Lung microvascular endothelial cell (primary cell): ENCODE data around the gene FOXA1. TPM values are rescaled to one million over a fixed set of nuclear protein-coding genes. Genes with fewer than 3 reads are reported as not detected.
A peak's percentile ranks its signal among the peaks of the same experiment; 100 is the strongest.

ENCODE experiments used
- DNase-seq, 2 donors: peaks; one replicate each; pipeline versions ENCODE4 v3.0.0 to v3.0.0-alpha.2; 2010; ENCODE audit warnings: low read depth in 2 of 2
- total RNA-seq: library from RNA; depleted of rRNA; stranded (reverse); fragments of >200 nt; gene quantifications from 2 replicates; pipeline ENCODE4 v1.2.1, GENCODE V29; 2014

Gene FOXA1
- total RNA-seq, 1 donor from 2014 or later: not detected

- no peak for DNase-seq
These were observed 4.5 kb downstream of the FOXA1 start for GRCh38 chr14:37590428-37591139.

DNA sequence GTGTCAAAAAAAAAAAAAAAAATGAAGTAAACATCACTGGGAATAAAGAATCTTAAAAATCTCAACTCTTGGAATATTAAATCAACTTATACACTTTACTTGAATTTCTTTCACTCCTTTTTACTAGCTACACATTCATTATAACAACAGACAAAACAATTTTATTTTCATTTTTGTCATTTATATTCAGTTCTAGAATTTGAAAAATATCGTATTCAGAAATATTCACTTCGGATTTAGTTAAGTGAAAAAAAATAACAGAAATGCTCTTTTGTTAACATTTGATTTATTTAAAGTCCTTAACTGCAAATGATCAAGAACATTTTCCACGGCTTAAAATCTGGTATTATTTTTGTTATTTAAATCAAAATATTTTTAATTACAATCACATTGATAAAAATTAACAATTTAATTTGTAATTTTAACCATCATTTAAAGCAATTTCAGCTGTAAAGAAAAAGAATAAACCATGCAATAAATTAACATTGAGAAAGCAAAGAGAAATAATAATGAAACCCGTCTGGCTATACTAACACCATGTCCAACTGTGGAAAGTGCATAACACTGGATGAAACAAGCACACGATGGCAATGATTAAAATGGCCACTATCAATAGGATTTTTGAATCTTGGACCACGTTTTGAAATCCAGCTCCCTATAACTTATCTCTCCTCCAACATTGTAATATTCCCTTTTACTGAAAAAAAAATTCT lies 5.2 kb downstream of the FOXA1 start:
- no peak for DNase-seq

DNA sequence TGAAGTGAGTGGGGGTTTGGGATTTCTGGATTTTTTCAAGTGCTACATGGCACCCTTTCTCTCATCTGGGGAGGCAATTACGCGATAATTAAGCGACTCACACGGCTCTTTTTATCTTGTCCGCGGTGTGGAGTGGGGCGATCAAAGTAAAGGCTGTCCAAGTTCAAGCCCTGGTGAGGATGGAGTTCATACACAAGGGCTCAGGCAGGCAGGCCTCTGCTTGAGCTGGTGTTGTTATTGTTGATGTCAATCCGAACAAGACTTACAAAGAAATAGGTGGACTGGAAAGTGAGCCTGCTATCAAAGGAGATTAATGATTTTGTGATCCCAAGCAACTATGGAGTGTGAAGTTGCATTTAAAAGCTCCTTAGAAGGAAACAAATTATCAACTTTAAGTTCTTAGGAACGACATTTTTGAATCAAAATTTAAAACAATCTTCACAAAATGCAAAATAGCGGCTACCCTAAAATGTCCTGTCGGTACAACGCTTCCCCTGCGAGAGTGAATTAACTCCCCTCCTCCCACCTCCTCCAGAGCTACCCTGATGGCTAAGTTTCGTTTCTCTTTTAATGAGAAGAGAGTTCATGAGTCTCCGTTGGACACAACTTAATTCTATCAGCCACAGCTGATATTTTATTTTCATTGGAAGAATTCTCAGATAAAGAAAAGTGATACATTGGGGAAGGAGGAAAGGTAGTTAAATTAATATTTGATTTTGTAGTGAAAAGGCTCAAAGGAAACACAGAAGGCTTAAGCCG lies 5.9 kb downstream of the FOXA1 start:
- DNase-seq: no peak

- DNase-seq: no peak
These were observed 6.4 kb downstream of the FOXA1 start for GRCh38 chr14:37588667-37588955.

DNA sequence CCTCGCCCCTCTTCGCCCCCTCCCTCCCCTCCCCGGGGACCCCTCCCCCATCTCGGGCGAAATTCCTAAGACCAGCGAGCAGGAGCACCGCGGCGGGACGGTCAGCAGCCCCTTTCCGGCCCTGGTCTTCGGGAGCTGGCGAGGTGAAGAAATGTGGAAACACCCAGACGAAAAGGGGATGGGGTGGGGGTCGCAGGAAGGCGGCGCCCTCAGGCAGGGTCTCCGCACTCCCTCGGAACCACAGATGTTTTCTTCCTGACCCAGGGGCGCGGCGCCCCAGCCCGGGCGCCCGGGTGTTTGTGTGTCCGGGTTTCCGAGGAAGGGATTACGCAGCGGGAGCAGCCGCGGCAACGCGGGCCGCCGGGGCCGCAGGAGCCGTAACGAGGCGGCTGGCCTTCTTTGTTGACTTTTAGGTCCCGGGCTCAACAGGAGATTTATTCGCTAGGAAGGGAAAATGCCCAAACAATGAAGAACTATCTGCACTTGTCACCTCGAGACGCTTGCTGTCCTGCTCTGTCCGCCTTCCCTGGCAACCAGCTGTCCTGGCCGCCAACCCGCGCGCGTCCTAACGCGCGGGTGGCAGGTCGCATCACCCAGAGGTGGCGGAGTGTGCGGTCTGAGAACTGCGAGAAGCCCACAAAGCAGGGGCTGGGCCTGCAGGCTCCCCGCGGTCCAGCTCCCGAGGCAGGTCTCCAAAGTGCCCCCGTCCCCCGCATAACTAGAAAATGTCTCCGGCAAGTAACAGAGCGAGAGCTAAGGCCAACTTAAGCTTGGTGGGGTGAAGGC lies 7.0 kb downstream of the FOXA1 start:
- DNase-seq: peak in 1 of 2 donors; percentile 21

- DNase-seq: no peak
These were observed 7.8 kb downstream of the FOXA1 start for GRCh38 chr14:37587131-37587803.

GRCh38 chr14:37586797-37587130 lies 8.3 kb downstream of the FOXA1 start:
- DNase-seq: no peak

GRCh38 chr14:37585971-37586796 lies 8.9 kb downstream of the FOXA1 start:
- no peak for DNase-seq

DNA sequence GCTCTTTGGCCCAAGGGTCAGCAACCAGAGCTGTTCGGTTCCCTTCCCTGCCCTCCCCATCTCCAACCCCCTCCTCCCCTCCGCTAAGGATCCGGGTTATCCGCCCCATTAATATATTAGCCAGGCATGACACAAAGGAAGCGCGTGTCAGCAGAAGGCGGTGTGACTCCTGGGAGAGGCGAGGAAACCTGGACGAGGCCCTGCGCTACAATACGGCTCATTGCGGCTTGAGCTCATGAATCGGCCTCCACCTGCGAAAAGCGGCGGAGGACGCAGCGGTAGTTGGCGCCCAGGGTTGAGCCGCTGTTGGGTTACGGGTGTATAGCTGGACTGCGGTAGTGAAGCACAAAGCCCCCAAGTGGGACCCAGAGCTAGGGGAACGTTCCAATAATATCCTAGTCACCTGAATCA lies 9.9 kb downstream of the FOXA1 start:
- DNase-seq: no peak

DNA sequence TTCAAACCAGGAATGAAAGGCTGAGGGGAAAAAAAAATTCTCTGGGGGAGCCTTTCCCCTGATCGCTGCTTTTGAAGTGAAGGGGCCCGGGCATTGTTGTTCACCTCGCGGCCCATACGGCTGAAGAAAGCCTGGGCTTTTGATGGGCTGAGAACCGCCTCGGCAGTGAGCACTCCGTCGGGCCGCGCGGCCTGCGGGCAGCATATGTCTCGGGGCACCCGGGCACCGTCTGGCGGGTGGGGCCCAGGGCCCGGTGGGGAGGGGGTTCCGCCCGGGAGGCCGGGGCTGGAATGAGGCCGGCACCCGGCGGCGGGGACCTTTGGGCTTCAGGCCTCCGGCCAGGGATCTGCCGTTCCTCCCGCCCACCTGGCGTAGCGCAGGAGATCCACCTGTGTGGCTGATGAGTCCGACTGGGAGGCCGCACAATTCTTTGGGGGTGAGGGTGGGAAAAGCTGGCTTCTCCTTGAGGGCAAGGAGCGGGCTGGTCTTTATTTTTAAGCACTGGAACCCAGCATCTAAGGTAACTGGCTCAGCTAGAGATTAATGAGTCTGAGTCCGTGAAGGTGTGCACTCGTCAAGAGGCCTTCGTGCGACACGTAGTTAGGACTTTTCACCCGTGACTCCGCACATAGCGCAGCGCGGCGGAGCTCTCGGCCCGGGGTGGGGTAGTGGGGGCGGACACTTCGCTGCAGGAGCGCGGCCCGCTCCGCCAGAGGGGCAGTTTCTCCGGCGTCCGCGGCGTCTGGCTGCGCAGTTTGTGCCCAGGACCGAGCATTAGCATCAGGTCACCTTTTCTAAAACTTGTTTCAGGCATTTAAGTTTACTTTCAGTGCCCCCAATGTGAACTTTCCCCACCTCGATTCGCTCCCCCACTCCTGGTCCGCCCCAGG lies 10.6 kb downstream of the FOXA1 start:
- DNase-seq: no peak

DNA sequence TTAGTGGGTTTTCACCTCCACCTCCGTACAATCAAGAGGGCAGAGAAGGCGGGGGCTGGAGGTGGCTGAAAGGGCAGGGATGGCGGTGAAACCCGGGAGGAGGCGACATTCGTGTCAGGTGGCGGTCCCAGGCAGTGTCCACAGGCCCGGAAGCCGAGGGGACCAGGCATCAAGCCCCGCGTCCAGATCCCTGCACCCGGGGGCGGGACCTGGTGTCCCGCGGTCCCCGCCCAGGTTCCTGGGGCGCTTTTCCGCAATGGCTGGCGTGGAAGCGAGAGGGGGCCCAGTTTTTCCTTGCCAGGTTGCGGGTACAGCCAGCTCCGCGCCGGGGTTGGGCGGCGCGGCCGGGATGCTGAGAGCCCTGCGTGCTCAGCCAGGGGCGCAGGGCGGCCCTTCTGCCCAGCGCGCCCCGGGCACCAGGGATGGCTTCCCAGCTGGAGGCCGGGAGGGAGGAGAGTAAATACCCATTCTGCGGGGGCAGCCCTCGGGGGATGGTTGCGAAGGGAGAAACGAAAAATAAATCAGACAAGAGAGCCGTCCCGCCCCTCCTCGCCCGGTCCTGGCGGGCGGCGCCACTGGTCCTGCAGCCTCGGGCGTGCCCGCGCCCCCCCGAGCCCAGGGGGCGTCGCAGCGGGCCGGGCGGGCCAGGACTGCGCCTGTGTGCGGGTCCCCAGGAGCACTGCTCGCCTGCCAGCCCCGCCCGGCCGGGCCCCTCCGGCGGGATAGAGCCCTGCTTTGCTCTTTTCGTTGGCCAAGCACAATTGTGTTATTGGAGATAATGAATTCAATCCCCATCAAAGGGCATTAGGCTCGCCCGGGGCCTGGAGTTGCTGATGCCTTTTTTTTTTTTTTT lies 11.5 kb downstream of the FOXA1 start:
- no peak for DNase-seq

DNA sequence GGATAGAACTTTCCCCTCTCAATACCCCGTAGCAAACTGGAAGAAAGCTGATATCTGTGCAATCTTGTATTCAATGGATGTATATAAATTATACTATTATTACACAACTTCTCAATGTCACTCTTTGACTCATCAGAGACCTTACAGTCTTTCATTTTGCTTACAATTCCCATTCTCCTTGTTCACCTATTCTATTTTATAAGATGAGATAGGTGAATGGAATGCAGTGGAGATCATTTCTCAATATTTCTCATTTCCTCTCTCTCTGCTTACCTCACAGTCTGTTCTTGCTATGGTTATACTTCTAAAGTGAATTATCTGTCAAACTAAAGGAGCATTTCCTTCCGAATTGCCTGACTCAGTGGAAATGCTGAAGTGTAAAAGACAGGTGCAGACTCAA lies 14.9 kb downstream of the FOXA1 start:
- DNase-seq: peak in 1 of 2 donors; percentile 19

DNA sequence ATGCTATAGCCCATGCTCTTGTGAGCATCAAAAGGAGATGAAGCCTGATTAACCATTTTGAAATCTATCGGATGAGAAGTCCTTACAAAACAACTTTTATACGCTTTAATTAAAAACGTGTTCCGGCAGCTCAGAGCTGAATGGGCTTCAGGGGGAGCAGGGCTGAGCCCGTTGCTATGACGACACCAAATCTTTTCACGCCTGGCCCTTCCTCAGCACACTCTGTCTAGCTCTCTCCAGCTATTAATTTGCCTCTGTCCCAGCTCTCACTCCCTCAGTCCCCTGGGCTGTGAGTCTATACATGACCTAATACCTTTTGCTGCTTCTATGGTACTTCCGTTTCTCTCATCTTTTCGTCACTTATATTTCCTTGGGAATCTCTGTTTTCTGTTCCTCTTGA lies 15.8 kb downstream of the FOXA1 start:
- DNase-seq: no peak

DNA sequence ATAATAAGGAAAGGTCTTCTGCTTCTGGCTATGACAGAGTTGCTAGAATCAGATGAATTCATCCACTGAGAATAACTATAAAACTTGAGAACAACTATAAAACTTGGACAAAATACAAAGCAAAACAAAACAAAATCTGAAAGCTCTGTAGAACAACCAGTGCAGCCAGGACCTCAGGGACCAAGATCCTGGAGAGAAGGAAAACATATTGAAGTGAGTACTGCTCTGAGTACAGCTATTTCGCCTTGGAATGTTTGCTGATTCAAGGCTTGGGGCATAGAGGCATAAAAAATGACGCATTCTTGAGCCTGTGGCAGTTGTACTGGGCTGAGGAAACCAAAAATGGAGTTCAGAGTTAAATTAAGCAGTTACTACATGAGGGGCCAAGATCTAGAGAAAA lies 21.7 kb downstream of the FOXA1 start:
- no peak for DNase-seq

GRCh38 chr14:37571391-37571790 lies 23.7 kb downstream of the FOXA1 start:
- DNase-seq: no peak

- no peak for DNase-seq
These were observed 25.3 kb downstream of the FOXA1 start for GRCh38 chr14:37569729-37570128.

GRCh38 chr14:37566811-37567371 lies 28.2 kb downstream of the FOXA1 start:
- no peak for DNase-seq

DNA sequence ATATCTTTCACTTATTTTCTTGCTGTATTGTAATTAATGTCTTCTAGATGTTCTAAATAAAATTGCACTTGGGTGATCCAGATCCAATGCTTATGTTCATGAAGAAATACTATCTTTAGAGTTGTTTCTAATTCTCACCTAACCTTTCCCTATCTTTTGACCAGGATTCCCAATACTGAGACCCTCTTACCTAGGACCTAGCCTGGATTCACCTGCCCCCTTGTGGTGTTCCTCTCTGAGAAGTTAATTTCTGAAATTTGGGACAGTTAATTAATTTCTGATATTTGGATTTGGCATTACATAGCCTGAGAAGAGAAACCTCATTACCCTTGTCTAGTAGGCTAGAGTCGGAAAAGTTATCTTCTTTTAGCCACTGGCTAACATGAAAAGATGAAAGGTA lies 29.5 kb downstream of the FOXA1 start:
- peak in 1 of 2 donors; percentile 20 for DNase-seq
